SH-SY5Y (cell line): ENCODE data around the gene UBAC2.

ENCODE experiments used
- GATA2 ChIP-seq: IDR thresholded peaks from 2 replicates; pipeline ENCODE4 v1.6.1; 2011; ENCODE audit warnings: mild to moderate bottlenecking, low read depth, low read length
- GATA3 ChIP-seq: IDR thresholded peaks from 2 replicates; pipeline ENCODE4 v1.6.1; 2011; ENCODE audit warnings: low read depth, mild to moderate bottlenecking, low read length, moderate library complexity

DNA sequence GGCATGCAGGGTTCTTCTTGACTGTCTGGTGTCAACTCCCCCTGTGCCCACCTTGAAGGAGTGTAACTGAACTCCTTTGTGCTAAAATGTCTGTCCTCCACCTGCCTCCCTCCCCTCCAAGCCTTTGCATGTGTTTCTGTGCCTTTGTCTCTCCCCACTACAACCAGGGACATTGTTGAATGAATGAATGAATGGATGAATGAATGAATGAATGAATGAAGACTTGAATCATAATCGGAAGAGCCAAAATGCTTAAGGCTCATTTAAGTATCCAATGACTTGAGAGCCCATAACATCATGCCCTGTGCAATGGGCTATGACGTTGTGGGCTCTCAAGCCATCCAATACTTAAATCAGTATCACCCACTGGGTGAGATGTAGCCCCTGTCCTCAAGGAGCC lies 115.6 kb downstream of the UBAC2 start:
- TF ChIP-seq GATA3 (no peak), GATA2 (no peak)
